H9 (cell line): ENCODE data around the gene XIRP1. TPM values are rescaled to one million over a fixed set of nuclear protein-coding genes. Genes with fewer than 3 reads are reported as not detected.

ENCODE experiments used
- DNase-seq: peaks from one replicate; pipeline ENCODE4 v3.0.0-alpha.2; 2017
- H2AFZ ChIP-seq: one replicate; pipeline ENCODE4 v1.6.1; 2013; ENCODE audit warnings: mild to moderate bottlenecking, low read length, control low read depth, moderate library complexity
- H2AK5ac ChIP-seq: 2 replicates; pipeline ENCODE4 v1.6.1; 2013; ENCODE audit warnings: low read length, control low read depth, mixed read lengths; ENCODE audit not compliant: insufficient read length
- H2BK120ac ChIP-seq: one replicate; pipeline ENCODE4 v1.6.1; 2013; ENCODE audit warnings: low read depth, mild to moderate bottlenecking, low read length, control low read depth, inconsistent platforms; ENCODE audit not compliant: poor library complexity, severe bottlenecking
- H2BK12ac ChIP-seq: 2 replicates; pipeline ENCODE4 v1.6.1; 2013; ENCODE audit warnings: low read length, control low read depth, mixed read lengths, low read depth; ENCODE audit not compliant: insufficient read length
- H2BK15ac ChIP-seq: 2 replicates; pipeline ENCODE4 v1.6.1; 2013; ENCODE audit warnings: low read depth, low read length, control low read depth
- H2BK20ac ChIP-seq: one replicate; pipeline ENCODE4 v1.6.1; 2013; ENCODE audit warnings: low read depth, mild to moderate bottlenecking, low read length, control low read depth, inconsistent platforms; ENCODE audit not compliant: poor library complexity, severe bottlenecking
- H2BK5ac ChIP-seq: 2 replicates; pipeline ENCODE4 v1.6.1; 2013; ENCODE audit warnings: low read length, control low read depth, mixed read lengths; ENCODE audit not compliant: insufficient read length
- H3K14ac ChIP-seq: 2 replicates; pipeline ENCODE4 v1.6.1; 2013; ENCODE audit warnings: low read length, control low read depth; ENCODE audit not compliant: insufficient read depth
- H3K18ac ChIP-seq: 2 replicates; pipeline ENCODE4 v1.6.1; 2013; ENCODE audit warnings: low read depth, mild to moderate bottlenecking, mixed read lengths, low read length, control low read depth; ENCODE audit not compliant: insufficient read length
- H3K23ac ChIP-seq: 2 replicates; pipeline ENCODE4 v1.6.1; 2013; ENCODE audit warnings: low read length, control low read depth, mixed read lengths, low read depth; ENCODE audit not compliant: insufficient read length
- H3K23me2 ChIP-seq: 2 replicates; pipeline ENCODE4 v1.6.1; 2013; ENCODE audit warnings: low read depth, mild to moderate bottlenecking, mixed read lengths, low read length, control low read depth; ENCODE audit not compliant: insufficient read length, poor library complexity, severe bottlenecking
- H3K27ac ChIP-seq: 2 replicates; pipeline ENCODE4 v1.5.1; 2013; ENCODE audit warnings: low read length, control low read depth, mixed read lengths, low read depth; ENCODE audit not compliant: insufficient read length
- H3K27me3 ChIP-seq: 2 replicates; pipeline ENCODE4 v1.6.1; 2013; ENCODE audit warnings: low read length, control low read depth, inconsistent platforms; ENCODE audit not compliant: insufficient read depth
- H3K4ac ChIP-seq: 2 replicates; pipeline ENCODE4 v1.6.1; 2013; ENCODE audit warnings: low read depth, mild to moderate bottlenecking, control low read depth, inconsistent platforms, low read length, moderate library complexity
- H3K4me1 ChIP-seq: 2 replicates; pipeline ENCODE4 v1.6.1; 2013; ENCODE audit warnings: low read length, control low read depth, inconsistent platforms; ENCODE audit not compliant: insufficient read depth
- H3K4me2 ChIP-seq: 2 replicates; pipeline ENCODE4 v1.6.1; 2013; ENCODE audit warnings: low read length, control low read depth, mixed read lengths; ENCODE audit not compliant: insufficient read length, insufficient read depth
- H3K56ac ChIP-seq: 2 replicates; pipeline ENCODE4 v1.6.1; 2013; ENCODE audit warnings: low read depth, mild to moderate bottlenecking, mixed read lengths, low read length, control low read depth; ENCODE audit not compliant: insufficient read length
- H3K79me1 ChIP-seq: 2 replicates; pipeline ENCODE4 v1.6.1; 2013; ENCODE audit warnings: low read depth, mild to moderate bottlenecking, moderate library complexity, low read length, control low read depth, inconsistent platforms; ENCODE audit not compliant: insufficient read depth, poor library complexity, severe bottlenecking
- H3K79me2 ChIP-seq: 2 replicates; pipeline ENCODE4 v1.6.1; 2013; ENCODE audit warnings: low read length, control low read depth, inconsistent platforms; ENCODE audit not compliant: insufficient read depth
- H3K9ac ChIP-seq: 2 replicates; pipeline ENCODE4 v1.6.1; 2013; ENCODE audit warnings: low read length, control low read depth, mixed read lengths; ENCODE audit not compliant: insufficient read length; ENCODE audit errors: extremely low read depth
- H3K9me3 ChIP-seq: one replicate; pipeline ENCODE4 v1.6.1; 2013; ENCODE audit warnings: low read depth, low read length, inconsistent platforms; ENCODE audit not compliant: control insufficient read depth
- H3T11ph ChIP-seq: one replicate; pipeline ENCODE4 v1.6.1; 2013; ENCODE audit warnings: mild to moderate bottlenecking, low read length, control low read depth, inconsistent platforms
- H4K20me1 ChIP-seq: one replicate; pipeline ENCODE4 v1.6.1; 2013; ENCODE audit not compliant: control insufficient read depth, insufficient read length, insufficient read depth
- H4K5ac ChIP-seq: 2 replicates; pipeline ENCODE4 v1.6.1; 2013; ENCODE audit warnings: low read depth, mild to moderate bottlenecking, mixed read lengths, low read length, control low read depth; ENCODE audit not compliant: insufficient read length
- H4K8ac ChIP-seq: replicated peaks from 2 replicates; pipeline ENCODE4 v1.6.1; 2013; ENCODE audit warnings: low read length, control low read depth, mixed read lengths, low read depth; ENCODE audit not compliant: insufficient read length
- H4K91ac ChIP-seq: 2 replicates; pipeline ENCODE4 v1.6.1; 2013; ENCODE audit warnings: low read depth, mild to moderate bottlenecking, moderate library complexity, mixed read lengths, low read length, control low read depth; ENCODE audit not compliant: insufficient read length
- H3K27ac Mint-ChIP-seq, 3 experiments: 2 replicates in 2 of 3; 3 replicates in 1 of 3; pipeline ENCODE4 v1.8.0; 2020 to 2021; ENCODE audit warnings: mixed read lengths in 3 of 3, mild to moderate bottlenecking in 1 of 3, moderate library complexity in 1 of 3
- H3K27me3 Mint-ChIP-seq: 2 replicates; pipeline ENCODE4 v1.8.0; 2021; ENCODE audit warnings: low read depth, mild to moderate bottlenecking, moderate library complexity, mixed read lengths
- H3K36me3 Mint-ChIP-seq, 3 experiments: 2 replicates in 2 of 3; 3 replicates in 1 of 3; pipeline ENCODE4 v1.8.0; 2020 to 2021; ENCODE audit warnings: low read depth in 3 of 3, mixed read lengths in 3 of 3; ENCODE audit not compliant: insufficient read depth in 1 of 3
- H3K4me1 Mint-ChIP-seq, 2 experiments: 2 replicates each; pipeline ENCODE4 v1.8.0; 2020; ENCODE audit warnings: mixed read lengths in 2 of 2
- H3K4me3 Mint-ChIP-seq, 2 experiments: 2 replicates in 1 of 2; 3 replicates in 1 of 2; pipeline ENCODE4 v1.8.0; 2020 to 2021; ENCODE audit warnings: mild to moderate bottlenecking in 2 of 2, mixed read lengths in 2 of 2, moderate library complexity in 1 of 2
- H3K9me3 Mint-ChIP-seq, 2 experiments: 2 replicates in 1 of 2; 3 replicates in 1 of 2; pipeline ENCODE4 v1.8.0; 2020; ENCODE audit warnings: mild to moderate bottlenecking in 2 of 2, mixed read lengths in 2 of 2, moderate library complexity in 1 of 2
- WGBS: extraction: QIAGEN DNeasy Blood & Tissue Kit; methylation state at CpG from one replicate; pipeline ENCODE4 v1.1.7; 2013; ENCODE audit warnings: missing lambda C conversion rate, low lambda C conversion rate, mixed read lengths; ENCODE audit not compliant: insufficient read length; ENCODE audit errors: extremely low coverage; 5-methylcytosine and 5-hydroxymethylcytosine counted together
- total RNA-seq: library from RNA; stranded (reverse); gene quantifications from 2 replicates; pipeline ENCODE4 v1.2.1, GENCODE V29; 2021
- TF ChIP-seq, protein P1 (sequence below): fragments of 200-600 bp; sonication (generic); conservative IDR thresholded peaks from 3 replicates; pipeline ENCODE4 v1.8.0; 2021; ENCODE audit warnings: antibody characterized with exemption, mild to moderate bottlenecking

Gene XIRP1
- total RNA-seq, 1 experiment from 2014 or later = not detected

DNA sequence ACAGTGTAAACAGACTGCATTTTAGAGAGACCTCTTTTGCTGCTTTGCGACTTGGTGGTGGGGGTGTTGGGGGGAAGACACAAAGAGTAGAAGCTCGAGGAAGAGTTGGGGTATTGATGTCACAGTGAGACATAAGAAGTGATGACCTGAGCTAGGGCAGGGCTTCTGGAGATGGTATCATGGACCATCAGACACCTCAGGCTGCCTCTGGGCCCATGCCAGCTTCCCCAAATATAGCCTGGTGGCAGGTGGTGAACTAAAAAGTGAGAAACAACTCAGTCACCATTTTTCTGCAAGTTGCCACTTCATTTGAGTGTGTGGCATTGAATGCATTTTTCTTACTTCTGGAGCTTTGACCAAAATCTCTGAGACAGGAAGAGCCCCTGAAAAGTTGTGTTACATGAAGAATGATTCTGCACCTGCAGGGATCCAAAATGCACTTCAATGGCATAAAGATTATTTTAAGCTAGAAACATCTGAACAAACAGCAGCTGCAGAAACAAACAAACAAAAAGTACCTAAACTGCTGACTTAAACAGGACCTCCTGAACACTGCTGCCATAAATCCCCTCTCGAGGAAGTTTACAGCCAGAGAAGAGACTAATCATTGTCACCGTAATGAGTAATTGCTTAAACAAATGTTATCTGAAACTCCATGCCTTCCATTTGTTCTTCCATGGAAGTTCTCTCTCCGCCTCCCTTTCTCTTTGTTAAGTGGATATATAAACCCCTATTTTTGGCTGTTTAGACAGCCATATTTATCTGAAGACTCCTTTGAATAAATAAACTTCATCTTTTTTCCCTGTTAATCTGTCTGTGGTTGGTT lies 15.2 kb upstream of the XIRP1 start:
- no peak overlapping the region for H2BK5ac ChIP-seq
- H3T11ph ChIP-seq = no peak overlapping the region
- no peak overlapping the region for H3K18ac ChIP-seq
- DNase-seq = no peak
- no peaks in the 10 kb centered on the region for H3K9me3 ChIP-seq
- no peaks in the 10 kb centered on the region for H3K27me3 ChIP-seq
- H3K36me3 Mint-ChIP-seq = no peaks in the 10 kb centered on the region
- no CpG with 5 or more reads among the region's 5 CpGs for whole genome bisulfite sequencing
- H2BK12ac ChIP-seq = no peak overlapping the region
- no peak overlapping the region for H3K9ac ChIP-seq
- no peak overlapping the region for H3K14ac ChIP-seq
- H3K9me3 Mint-ChIP-seq = peaks cover 0 to 4% of the 10 kb centered on the region in 2 experiments; a peak in 1 of 5 replicates
- no peak overlapping the region for H3K56ac ChIP-seq
- H3K4ac ChIP-seq = no peak overlapping the region
- peaks cover 4% of the 10 kb centered on the region for H3K4me1 ChIP-seq
- H3K23me2 ChIP-seq = no peaks in the 10 kb centered on the region
- H3K27ac ChIP-seq = no peak overlapping the region
- H3K4me2 ChIP-seq = no peak overlapping the region
- H4K8ac ChIP-seq = no peak overlapping the region
- H2BK20ac ChIP-seq = no peak overlapping the region
- H4K20me1 ChIP-seq = peaks cover 2% of the 10 kb centered on the region
- H2BK15ac ChIP-seq = no peak overlapping the region
- no peak overlapping the region for H2BK120ac ChIP-seq
- H3K27me3 Mint-ChIP-seq = peaks cover 10% of the 10 kb centered on the region
- no peak overlapping the region for H3K4me3 Mint-ChIP-seq
- H3K27ac Mint-ChIP-seq = no peak overlapping the region
- H2AK5ac ChIP-seq = no peak overlapping the region
- H3K23ac ChIP-seq = no peak overlapping the region
- H3K79me1 ChIP-seq = no peaks in the 10 kb centered on the region
- H3K79me2 ChIP-seq = no peaks in the 10 kb centered on the region
- no peak overlapping the region for H4K91ac ChIP-seq
- H4K5ac ChIP-seq = no peak overlapping the region
- H3K4me1 Mint-ChIP-seq = peaks cover 35 to 37% of the 10 kb centered on the region in 2 experiments
- TF ChIP-seq, protein P1, sequence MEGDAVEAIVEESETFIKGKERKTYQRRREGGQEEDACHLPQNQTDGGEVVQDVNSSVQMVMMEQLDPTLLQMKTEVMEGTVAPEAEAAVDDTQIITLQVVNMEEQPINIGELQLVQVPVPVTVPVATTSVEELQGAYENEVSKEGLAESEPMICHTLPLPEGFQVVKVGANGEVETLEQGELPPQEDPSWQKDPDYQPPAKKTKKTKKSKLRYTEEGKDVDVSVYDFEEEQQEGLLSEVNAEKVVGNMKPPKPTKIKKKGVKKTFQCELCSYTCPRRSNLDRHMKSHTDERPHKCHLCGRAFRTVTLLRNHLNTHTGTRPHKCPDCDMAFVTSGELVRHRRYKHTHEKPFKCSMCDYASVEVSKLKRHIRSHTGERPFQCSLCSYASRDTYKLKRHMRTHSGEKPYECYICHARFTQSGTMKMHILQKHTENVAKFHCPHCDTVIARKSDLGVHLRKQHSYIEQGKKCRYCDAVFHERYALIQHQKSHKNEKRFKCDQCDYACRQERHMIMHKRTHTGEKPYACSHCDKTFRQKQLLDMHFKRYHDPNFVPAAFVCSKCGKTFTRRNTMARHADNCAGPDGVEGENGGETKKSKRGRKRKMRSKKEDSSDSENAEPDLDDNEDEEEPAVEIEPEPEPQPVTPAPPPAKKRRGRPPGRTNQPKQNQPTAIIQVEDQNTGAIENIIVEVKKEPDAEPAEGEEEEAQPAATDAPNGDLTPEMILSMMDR = no peak
- H2AFZ ChIP-seq = no peak overlapping the region
